IgD-negative memory B cell (primary cell): Measurements from ENCODE around the gene CMIP. TPM values are rescaled to one million over a fixed set of nuclear protein-coding genes. Genes with fewer than 3 reads are reported as not detected.
"Not testable (repeated sequence)": the region's sequence is repeated elsewhere in the genome, so short reads cannot be mapped to it uniquely, and the experiment has no call there.

Experiments used
- H3K27ac Mint-ChIP-seq, 3 donors: one replicate each; pipeline ENCODE4 v1.8.0; 2020 to 2022; ENCODE audit warnings: mild to moderate bottlenecking in 3 of 3, mixed read lengths in 3 of 3, moderate library complexity in 1 of 3
- H3K27me3 Mint-ChIP-seq: one replicate; pipeline ENCODE4 v1.8.0; 2021; ENCODE audit warnings: mixed read lengths
- H3K36me3 Mint-ChIP-seq: one replicate; pipeline ENCODE4 v1.8.0; 2020; ENCODE audit warnings: mild to moderate bottlenecking, mixed read lengths
- H3K4me1 Mint-ChIP-seq, 3 donors: one replicate each; pipeline ENCODE4 v1.8.0; 2020 to 2022; ENCODE audit warnings: mixed read lengths in 3 of 3, mild to moderate bottlenecking in 1 of 3
- H3K4me3 Mint-ChIP-seq, 4 donors: one replicate each; pipeline ENCODE4 v1.8.0; 2020 to 2022; ENCODE audit warnings: mild to moderate bottlenecking in 4 of 4, mixed read lengths in 4 of 4, moderate library complexity in 3 of 4
- H3K9me3 Mint-ChIP-seq, 3 donors: one replicate each; pipeline ENCODE4 v1.8.0; 2020 to 2021; ENCODE audit warnings: mixed read lengths in 3 of 3, mild to moderate bottlenecking in 1 of 3
- polyA plus RNA-seq: library from polyadenylated mRNA; unstranded; fragments of 300-500 nt; fragmentation: Illumina TruSeq; gene quantifications from one replicate; pipeline ENCODE4 v1.2.3, GENCODE V29; 2021

CMIP gene
- polyA plus RNA-seq, 1 donor from 2014 or later, result 1.4 TPM

DNA sequence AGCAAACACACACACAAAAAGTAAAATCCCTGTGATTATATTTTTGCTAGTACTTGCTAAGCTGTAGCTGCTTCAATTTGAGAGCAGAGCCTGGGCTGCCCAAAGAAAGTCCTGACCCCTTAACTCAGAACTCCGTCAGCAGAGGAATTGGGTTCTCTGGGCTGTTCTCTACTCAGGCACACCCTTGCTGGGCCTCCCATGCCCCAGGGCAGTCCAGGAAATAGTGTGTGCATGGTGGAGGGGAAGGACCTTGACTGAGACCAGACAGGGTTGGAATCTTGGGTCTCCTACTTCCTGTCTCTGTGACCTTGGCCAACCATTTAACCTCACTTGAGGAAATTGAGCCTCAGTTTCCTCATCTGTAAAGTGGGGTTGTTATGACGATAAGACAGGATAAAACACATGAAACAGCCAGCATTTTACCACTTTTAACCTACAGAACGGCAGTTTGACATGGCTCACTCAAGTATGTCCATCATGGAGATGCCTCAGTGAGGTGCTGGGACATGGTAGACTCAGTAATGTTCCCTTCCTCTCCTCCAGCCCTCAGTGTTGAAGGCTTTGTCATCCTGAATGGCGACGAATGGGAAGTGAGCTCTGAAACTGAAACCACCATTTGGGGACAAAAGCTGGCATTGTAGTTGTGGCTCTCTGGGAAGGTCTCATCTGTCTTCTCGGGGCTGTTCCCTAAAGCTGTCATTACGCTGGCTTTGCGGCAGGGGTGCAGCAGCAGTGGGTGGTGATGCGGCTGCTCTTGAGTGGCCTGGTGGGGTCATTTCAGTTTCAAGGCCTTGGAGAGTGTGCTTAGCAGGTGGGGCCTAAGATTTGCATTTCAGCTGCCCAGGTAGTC, 74.9 kb downstream of the CMIP start:
- Mint-ChIP-seq H3K27me3 (no peaks in the 10 kb centered on the region), H3K9me3 (no peaks in the 10 kb centered on the region), H3K4me3 (peak overlapping the region in 1 of 4 donors; percentile 68), H3K36me3 (no peaks in the 10 kb centered on the region), H3K4me1 (peaks cover 23 to 26% (median 23%) of the 10 kb centered on the region in 3 donors), H3K27ac (peak overlapping the region; percentile 72 to 97 (median 95))

DNA sequence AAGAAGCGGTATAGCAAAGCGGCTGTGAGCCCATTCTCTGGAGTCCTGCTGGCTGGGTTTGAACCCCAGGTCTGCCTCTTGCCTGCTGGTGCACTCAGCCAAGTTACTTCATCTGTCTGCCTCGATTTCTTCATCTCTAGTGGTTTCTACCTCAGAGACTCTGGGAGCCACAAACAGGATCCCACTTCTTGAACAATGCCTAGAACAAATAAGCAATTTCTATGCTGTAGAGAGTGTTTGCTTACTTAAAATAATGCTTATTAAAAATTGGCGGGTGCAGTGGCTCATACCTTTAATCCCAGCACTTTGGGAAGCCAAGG, 75.5 kb downstream of the CMIP start:
- H3K4me1 Mint-ChIP-seq, result peaks cover 21 to 26% (median 21%) of the 10 kb centered on the region in 3 donors

DNA sequence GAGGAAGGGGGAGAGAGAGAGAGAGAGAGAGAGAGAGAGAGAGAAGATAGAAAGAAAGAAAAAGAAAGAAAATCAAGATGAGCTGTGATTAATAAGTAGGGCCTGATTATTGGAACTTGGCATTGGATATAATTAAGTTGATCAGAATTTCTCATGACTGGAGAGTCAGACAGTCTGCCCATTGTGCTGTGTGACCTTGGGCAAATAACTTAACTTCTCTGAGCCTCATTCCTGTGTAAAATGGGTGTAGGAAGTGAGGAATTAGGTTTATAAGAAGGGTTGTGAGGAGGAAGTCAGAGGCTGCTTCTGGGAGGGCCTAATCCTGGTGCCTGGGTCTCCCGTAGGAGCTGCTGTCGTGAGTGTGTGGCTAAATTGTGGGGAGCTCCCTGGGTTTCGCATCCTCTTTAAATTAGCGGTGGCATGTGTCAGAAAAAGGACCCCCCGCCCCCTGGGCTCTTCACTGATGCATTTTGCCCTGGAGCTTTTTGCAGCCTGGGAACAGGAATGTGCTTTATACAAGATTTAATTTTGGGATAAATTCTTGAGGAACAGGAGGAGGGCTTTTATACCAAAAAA, 76.0 kb downstream of the CMIP start:
- H3K27ac Mint-ChIP-seq, result peak overlapping the region; percentile 80 to 97 (median 95)
- H3K4me3 Mint-ChIP-seq, result peak overlapping the region in 1 of 4 donors; percentile 52
- H3K9me3 Mint-ChIP-seq, result no peaks in the 10 kb centered on the region
- peaks cover 18 to 29% (median 22%) of the 10 kb centered on the region in 3 donors for H3K4me1 Mint-ChIP-seq
- H3K36me3 Mint-ChIP-seq, result no peaks in the 10 kb centered on the region
- H3K27me3 Mint-ChIP-seq, result no peaks in the 10 kb centered on the region

More for the DNA sequence above, 75.5 kb downstream of the CMIP start:
- Mint-ChIP-seq H3K36me3 (no peaks in the 10 kb centered on the region), H3K9me3 (no peaks in the 10 kb centered on the region), H3K27me3 (no peaks in the 10 kb centered on the region), H3K4me3 (peak overlapping the region in 2 of 4 donors; percentile 58 to 68), H3K27ac (peak overlapping the region; percentile 72 to 97 (median 95))

DNA sequence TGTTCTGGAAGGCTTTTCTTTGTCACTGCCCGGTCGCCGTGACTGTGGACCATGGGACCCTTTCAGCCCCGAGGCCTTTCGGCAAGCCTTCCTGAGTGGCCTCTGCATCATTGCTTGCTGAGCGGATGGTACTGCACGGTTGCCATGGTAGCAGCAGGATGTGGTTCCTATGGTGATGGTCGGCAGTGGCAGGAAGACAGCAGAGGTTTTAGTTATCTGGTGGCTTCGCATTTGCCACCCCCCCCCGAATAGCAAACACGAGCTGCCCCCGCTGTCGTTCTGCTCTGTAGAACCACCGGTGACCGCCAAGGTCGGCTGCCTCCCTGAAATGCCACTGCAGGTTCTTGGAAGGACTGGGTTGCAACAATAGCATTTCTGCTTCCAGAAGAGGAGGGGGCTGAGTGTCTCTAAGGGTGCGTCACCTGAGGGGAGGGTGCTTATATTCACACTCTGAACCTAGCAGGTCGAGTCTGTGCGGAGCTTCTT, 76.6 kb downstream of the CMIP start:
- Mint-ChIP-seq H3K36me3 (no peaks in the 10 kb centered on the region), H3K9me3 (no peaks in the 10 kb centered on the region), H3K27ac (peak overlapping the region; percentile 80 to 97 (median 95)), H3K27me3 (no peaks in the 10 kb centered on the region), H3K4me3 (peak overlapping the region in 2 of 4 donors; percentile 52 to 76), H3K4me1 (peaks cover 18 to 30% (median 21%) of the 10 kb centered on the region in 3 donors)

DNA sequence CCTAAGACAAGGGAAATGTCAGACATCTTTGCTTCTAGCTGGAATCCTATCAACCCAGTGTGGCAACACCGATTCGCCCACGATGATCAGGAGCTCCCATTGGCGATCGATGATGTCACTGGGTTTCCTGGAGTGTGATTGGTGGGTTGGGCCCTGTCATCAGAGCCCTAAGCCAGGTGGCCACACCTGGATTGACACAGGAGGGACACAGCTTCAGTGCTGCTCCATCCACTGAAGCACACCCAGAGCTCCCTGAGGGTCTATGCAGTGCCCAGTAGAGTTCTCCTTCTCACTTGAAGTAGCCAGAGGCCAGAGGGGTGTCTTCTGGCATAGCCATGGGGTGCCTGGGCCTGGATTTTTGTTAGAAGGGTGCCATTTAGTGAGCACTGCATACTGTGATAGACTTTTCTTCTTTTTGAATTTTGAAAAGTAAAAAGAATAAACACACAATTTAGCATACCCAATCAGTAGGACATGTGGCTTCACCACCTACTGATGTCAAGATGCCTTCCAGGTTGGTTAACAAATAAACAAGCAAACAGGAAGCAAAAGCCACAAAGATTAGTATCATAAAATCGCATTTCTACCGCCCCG, 77.6 kb downstream of the CMIP start:
- Mint-ChIP-seq H3K4me3 (peak overlapping the region in 1 of 4 donors; percentile 51), H3K27me3 (no peaks in the 10 kb centered on the region), H3K4me1 (peaks cover 20 to 30% (median 21%) of the 10 kb centered on the region in 3 donors), H3K9me3 (no peaks in the 10 kb centered on the region), H3K27ac (peak overlapping the region in 2 of 3 donors; percentile 95 to 97), H3K36me3 (peaks cover 2% of the 10 kb centered on the region)

DNA sequence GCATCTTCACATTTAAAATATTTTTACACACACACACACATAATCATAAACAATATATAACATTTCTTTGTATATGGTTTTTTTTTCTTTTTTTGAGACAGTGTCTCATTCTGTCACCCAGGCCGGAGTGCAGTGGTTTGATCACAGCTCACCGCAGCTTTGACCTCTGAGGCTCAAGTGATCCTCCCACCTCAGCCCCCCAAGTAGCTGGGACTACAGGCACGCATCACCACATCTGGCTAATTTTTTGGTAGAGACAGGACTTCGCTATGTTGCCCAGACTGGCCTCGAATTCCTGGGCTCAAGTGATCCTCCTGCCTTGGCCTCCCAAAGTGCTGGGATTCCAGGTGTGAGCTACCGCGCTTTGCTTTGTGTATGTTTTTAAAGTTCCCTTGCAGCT, 78.2 kb downstream of the CMIP start:
- Mint-ChIP-seq H3K4me1 (peaks cover 20 to 34% (median 22%) of the 10 kb centered on the region in 3 donors), H3K27ac (peak overlapping the region in 2 of 3 donors; percentile 95 to 97), H3K4me3 (peak overlapping the region in 1 of 4 donors; percentile 41)
- H3K27me3 Mint-ChIP-seq, H3K9me3 Mint-ChIP-seq, H3K36me3 Mint-ChIP-seq: not testable (repeated sequence)

DNA sequence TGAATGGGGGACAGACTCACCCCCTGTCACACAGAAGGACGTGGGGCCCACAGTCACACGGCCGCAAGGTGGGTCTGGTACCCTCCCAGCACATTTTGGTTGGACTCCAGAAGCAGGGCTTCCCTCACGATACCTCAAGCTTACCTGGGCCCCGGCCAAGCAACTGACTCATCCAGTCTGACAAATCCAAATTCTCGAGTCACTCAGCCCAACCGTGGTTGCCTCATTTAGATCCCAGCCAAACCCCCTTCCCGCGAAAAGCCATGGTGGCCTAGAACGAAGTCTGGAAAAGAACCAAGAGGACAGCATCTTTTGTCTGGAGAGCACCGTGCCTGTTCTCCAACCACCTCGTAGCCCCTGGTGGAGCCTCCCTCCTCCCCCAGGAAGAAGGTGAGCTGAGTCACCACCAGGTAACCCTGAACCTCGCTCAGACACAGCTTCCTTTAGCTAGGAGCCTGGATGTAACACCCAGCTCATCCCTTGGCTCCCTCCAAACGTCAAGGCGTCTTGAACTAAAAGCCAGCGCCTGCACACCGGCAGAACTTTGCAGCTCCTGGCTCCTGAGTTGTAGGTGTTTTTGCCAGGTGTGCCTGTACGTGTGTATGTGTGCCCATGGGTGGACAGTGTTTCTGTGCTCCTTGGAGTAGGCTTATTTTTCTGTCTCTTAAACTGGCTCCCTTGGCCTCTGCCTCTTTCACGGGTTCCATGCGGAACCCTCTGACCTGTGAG, 78.9 kb downstream of the CMIP start:
- H3K27me3 Mint-ChIP-seq, result no peaks in the 10 kb centered on the region
- peaks cover 2% of the 10 kb centered on the region for H3K36me3 Mint-ChIP-seq
- peaks cover 20 to 34% (median 24%) of the 10 kb centered on the region in 3 donors for H3K4me1 Mint-ChIP-seq
- no peak overlapping the region for H3K4me3 Mint-ChIP-seq
- peak overlapping the region; percentile 46 to 97 (median 67) for H3K27ac Mint-ChIP-seq
- H3K9me3 Mint-ChIP-seq, result no peaks in the 10 kb centered on the region

DNA sequence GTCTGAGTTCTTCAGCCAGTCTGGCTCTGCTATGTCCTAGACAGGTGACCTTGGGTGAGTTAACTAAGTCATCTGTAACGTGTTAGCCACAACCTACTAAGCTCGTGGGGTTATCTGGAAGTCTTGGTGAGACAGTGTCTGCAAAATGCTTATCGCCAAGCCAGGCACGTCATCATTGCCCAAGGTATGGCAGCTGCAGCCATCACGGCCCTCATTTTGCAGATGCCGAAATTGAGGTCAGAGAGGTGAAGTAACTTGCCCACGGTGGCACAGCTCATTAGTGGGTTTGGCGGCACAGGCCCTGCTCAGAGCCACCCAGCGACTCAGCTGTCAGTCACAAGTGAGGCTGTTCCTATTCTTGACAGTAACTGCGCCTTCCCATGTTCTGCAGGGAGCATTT, 79.8 kb downstream of the CMIP start:
- H3K4me1 Mint-ChIP-seq, result peaks cover 20 to 33% (median 25%) of the 10 kb centered on the region in 3 donors
- H3K27me3 Mint-ChIP-seq, result no peaks in the 10 kb centered on the region
- H3K9me3 Mint-ChIP-seq, result no peaks in the 10 kb centered on the region
- peaks cover 5% of the 10 kb centered on the region for H3K36me3 Mint-ChIP-seq
- H3K27ac Mint-ChIP-seq, result peak overlapping the region; percentile 46 to 97 (median 67)
- H3K4me3 Mint-ChIP-seq, result no peak overlapping the region

DNA sequence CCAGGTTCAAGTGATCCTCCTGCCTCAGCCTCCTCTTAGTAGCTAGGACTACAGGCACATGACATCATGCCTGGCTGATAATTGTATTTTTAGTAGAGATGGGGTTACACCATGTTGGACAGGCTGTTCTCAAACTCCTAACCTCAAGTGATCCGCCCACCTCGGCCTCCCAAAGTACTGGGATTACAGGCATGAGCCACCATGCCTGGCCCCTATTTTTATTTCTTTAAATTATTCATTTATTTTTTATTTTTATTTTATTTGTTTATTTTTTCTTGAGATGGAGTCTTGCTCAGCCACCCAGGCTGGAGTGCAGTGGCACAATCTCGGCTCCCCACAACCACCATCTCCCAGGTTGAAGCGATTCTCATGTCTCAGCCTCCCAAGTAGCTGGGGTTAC, 80.3 kb downstream of the CMIP start:
- H3K36me3 Mint-ChIP-seq, H3K27me3 Mint-ChIP-seq, H3K4me3 Mint-ChIP-seq, H3K9me3 Mint-ChIP-seq: not testable (repeated sequence)
- peaks cover 15 to 28% (median 20%) of the 10 kb centered on the region in 3 donors for H3K4me1 Mint-ChIP-seq
- peak overlapping the region in 1 of 3 donors; percentile 97 for H3K27ac Mint-ChIP-seq

DNA sequence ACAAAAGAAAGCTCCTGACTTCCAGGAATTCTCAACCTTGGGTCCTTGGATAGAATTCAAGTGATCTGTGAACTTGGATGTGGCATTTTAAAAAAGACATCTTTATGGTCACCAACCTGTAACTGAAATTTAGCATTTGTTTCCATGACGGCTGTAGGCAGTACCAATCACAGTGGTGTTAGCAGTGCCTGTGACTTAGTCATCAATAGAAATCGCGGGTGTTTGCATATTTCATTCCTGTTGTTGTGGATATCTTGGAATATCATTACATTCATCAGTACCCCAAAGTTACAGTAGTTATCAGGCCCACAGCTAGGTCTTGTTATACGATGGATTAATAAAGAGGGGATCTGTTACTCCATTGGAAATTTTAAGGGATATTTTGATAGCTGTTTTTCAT, 81.6 kb downstream of the CMIP start:
- Mint-ChIP-seq H3K36me3 (peaks cover 5% of the 10 kb centered on the region), H3K9me3 (no peaks in the 10 kb centered on the region), H3K27me3 (no peaks in the 10 kb centered on the region), H3K4me1 (peaks cover 7 to 18% (median 14%) of the 10 kb centered on the region in 3 donors), H3K4me3 (no peak overlapping the region), H3K27ac (no peak overlapping the region)

DNA sequence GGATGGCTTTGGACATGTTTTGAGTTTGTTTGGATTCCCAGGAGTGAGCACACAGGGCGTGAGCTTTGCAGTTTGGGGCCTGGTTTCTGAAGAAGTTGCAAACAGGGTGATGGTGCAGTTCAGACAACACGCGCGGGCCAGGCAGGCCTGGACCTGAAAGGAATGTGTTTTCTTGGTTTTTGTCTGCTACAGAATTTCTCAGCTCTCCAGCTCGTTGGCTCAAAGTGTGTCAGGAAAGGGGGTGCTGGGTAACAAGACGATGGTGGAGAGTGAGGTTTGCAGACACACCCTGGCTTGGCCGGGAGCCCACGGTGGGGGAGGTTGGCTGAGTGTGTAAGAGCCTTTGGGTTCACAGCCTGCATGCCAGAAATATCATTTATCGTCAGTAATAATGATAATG, 82.3 kb downstream of the CMIP start:
- H3K36me3 Mint-ChIP-seq, result peaks cover 5% of the 10 kb centered on the region
- H3K4me1 Mint-ChIP-seq, result peaks cover 3 to 12% (median 11%) of the 10 kb centered on the region in 3 donors
- H3K4me3 Mint-ChIP-seq, result no peak overlapping the region
- peak overlapping the region in 2 of 3 donors; percentile 35 to 86 for H3K27ac Mint-ChIP-seq
- H3K9me3 Mint-ChIP-seq, result no peaks in the 10 kb centered on the region
- no peaks in the 10 kb centered on the region for H3K27me3 Mint-ChIP-seq

DNA sequence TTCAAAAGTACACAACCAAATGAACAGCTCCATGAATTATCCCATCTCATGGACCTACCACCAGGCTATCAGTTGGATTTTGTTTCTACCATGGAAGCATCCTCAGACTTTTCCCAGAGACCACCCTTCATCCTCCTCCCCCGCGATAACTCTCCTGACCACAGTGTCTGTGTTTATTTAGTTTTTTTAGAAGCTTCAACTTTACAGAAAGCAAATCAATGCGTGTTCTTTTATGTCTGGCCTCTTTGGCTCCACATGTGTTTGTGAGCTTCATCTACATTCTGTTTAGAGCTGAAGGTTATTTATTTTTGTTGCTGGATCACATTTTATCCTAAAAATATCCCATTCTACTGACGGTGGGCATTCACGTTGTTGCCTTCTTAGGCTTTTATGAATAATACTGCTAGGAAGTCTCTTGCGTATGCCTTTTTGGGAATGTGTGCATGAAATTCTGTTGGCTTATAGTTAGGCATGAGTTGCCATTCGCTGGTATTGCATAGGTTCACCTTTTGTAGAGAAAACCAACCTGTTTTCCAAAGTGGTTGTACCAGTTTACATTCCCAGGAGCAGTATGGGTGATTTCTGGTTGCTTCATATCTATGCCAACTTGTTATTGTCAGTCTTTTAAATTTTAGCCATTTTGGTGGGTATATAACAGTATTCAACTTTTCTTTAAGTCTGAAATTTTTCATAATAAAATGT, 83.0 kb downstream of the CMIP start:
- no peaks in the 10 kb centered on the region for H3K27me3 Mint-ChIP-seq
- H3K27ac Mint-ChIP-seq, result peak overlapping the region in 2 of 3 donors; percentile 35 to 86
- H3K4me3 Mint-ChIP-seq, result no peak overlapping the region
- H3K36me3 Mint-ChIP-seq, result peaks cover 5% of the 10 kb centered on the region
- H3K4me1 Mint-ChIP-seq, result peaks cover 3 to 12% (median 11%) of the 10 kb centered on the region in 3 donors
- H3K9me3 Mint-ChIP-seq, result no peaks in the 10 kb centered on the region

DNA sequence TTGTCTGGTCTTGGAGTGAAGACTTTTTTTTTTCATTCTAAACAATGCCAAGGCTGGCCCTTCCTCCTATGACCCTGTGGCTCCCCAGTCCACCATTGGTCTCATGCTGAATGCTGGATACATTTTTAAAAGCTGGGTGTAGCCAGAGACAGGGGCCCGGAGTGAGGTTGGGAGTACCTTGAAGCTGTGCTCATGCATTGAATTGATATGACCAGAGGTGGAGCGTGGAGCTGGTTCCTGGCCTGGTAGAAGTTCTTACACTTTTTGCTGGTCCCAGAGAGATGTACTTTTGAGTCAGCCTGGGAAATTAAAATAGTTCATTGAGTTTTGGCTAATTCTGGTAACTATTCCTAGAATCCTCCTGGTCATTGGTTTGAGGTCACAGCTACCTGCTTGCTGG, 83.6 kb downstream of the CMIP start:
- H3K4me1 Mint-ChIP-seq, result peaks cover 6 to 15% (median 12%) of the 10 kb centered on the region in 3 donors
- H3K27me3 Mint-ChIP-seq, result no peaks in the 10 kb centered on the region
- H3K4me3 Mint-ChIP-seq, result no peak overlapping the region
- H3K27ac Mint-ChIP-seq, result peak overlapping the region in 1 of 3 donors; percentile 51
- no peaks in the 10 kb centered on the region for H3K9me3 Mint-ChIP-seq
- peaks cover 6% of the 10 kb centered on the region for H3K36me3 Mint-ChIP-seq

DNA sequence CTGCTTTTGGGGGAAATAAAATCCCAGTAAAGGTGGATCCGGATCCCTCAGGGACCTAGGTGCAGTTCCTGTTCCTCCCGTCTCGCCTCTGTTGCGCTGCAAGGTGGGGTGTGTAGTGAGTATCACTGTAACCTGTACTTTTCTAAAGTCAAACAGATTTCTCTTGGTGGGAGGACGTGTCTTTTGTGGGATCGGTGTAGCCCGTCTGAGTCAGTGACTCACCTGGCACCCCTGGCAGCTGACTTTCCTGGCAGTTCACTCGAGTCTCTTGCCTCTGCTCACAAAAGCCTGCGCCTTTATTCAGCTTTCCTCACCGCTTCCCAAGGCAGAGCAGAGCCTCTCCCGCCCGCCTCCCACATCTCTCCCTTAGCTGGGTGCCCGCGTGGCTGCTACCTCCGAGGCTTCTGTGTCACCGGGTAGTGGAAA, 85.7 kb downstream of the CMIP start:
- no peak overlapping the region for H3K27ac Mint-ChIP-seq
- H3K36me3 Mint-ChIP-seq, result peaks cover 6% of the 10 kb centered on the region
- peaks cover 8 to 16% (median 12%) of the 10 kb centered on the region in 3 donors for H3K4me1 Mint-ChIP-seq
- no peak overlapping the region for H3K4me3 Mint-ChIP-seq
- no peaks in the 10 kb centered on the region for H3K27me3 Mint-ChIP-seq
- H3K9me3 Mint-ChIP-seq, result no peaks in the 10 kb centered on the region
